DND-41 (cell line): ENCODE data around the gene PPP1R18.
A peak's percentile ranks its signal among the peaks of the same experiment; 100 is the strongest.

Experiments used
- ATAC-seq: fragments of 200-7000 bp; cut with Tn5 transposase; 3 replicates; pipeline ENCODE4 v1.9.1; 2021; ENCODE audit warnings: low read depth; ENCODE audit not compliant: insufficient read depth
- DNase-seq: peaks from one replicate; pipeline ENCODE4 v3.0.0-alpha.2; 2020
- H2AFZ ChIP-seq: 2 replicates; pipeline ENCODE4 v1.6.0; 2012; ENCODE audit warnings: low read depth, low read length
- H3K27ac ChIP-seq: 2 replicates; pipeline ENCODE4 v1.5.1; 2012; ENCODE audit warnings: low read length, inconsistent platforms
- H3K27me3 ChIP-seq: fragments of 200-600 bp; sonication (generic); 2 replicates; pipeline ENCODE4 v1.6.0; 2012; ENCODE audit warnings: low read length, mild to moderate bottlenecking, inconsistent platforms; ENCODE audit not compliant: insufficient read depth, poor library complexity
- H3K36me3 ChIP-seq: 2 replicates; pipeline ENCODE4 v1.5.1; 2012; ENCODE audit warnings: low read length, inconsistent platforms; ENCODE audit not compliant: insufficient read depth
- H3K4me1 ChIP-seq: 2 replicates; pipeline ENCODE4 v1.5.1; 2012; ENCODE audit warnings: mild to moderate bottlenecking, low read length; ENCODE audit not compliant: insufficient read depth
- H3K4me2 ChIP-seq: 2 replicates; pipeline ENCODE4 v1.6.0; 2012; ENCODE audit warnings: mild to moderate bottlenecking, moderate library complexity, low read length, inconsistent platforms; ENCODE audit not compliant: insufficient read depth
- H3K4me3 ChIP-seq, 2 experiments: fragments of 200-600 bp in 1 of 2; shearing (Covaris generic) in 1 of 2; 2 replicates each; pipeline ENCODE4 v1.5.1; 2012 to 2016; ENCODE audit warnings: inconsistent platforms in 2 of 2, low read length in 2 of 2, mild to moderate bottlenecking in 2 of 2, low read depth in 1 of 2, moderate library complexity in 1 of 2
- H3K79me2 ChIP-seq: 2 replicates; pipeline ENCODE4 v1.6.0; 2012; ENCODE audit warnings: low read length, inconsistent platforms; ENCODE audit not compliant: insufficient read depth
- H3K9ac ChIP-seq: 2 replicates; pipeline ENCODE4 v1.6.0; 2012; ENCODE audit warnings: low read depth, mild to moderate bottlenecking, inconsistent platforms, low read length, moderate library complexity
- H3K9me3 ChIP-seq: 2 replicates; pipeline ENCODE4 v1.5.1; 2012; ENCODE audit warnings: low read length, moderate library complexity, mild to moderate bottlenecking, inconsistent platforms; ENCODE audit not compliant: insufficient read depth, severe bottlenecking
- H4K20me1 ChIP-seq: 2 replicates; pipeline ENCODE4 v1.6.0; 2012; ENCODE audit warnings: low read length; ENCODE audit not compliant: insufficient read depth
- EZH2 ChIP-seq: IDR thresholded peaks from 3 replicates; pipeline ENCODE4 v1.6.1; 2012; ENCODE audit warnings: borderline replicate concordance, low read depth, mild to moderate bottlenecking, moderate library complexity, low read length, inconsistent platforms; ENCODE audit not compliant: severe bottlenecking
- TF ChIP-seq, protein P1 (sequence below): IDR thresholded peaks from 2 replicates; pipeline ENCODE4 v1.5.1; 2012; ENCODE audit warnings: borderline replicate concordance, low read length, moderate library complexity, mild to moderate bottlenecking; ENCODE audit not compliant: poor library complexity, severe bottlenecking; ENCODE audit errors: extremely low read depth

The PPP1R18 gene

DNA sequence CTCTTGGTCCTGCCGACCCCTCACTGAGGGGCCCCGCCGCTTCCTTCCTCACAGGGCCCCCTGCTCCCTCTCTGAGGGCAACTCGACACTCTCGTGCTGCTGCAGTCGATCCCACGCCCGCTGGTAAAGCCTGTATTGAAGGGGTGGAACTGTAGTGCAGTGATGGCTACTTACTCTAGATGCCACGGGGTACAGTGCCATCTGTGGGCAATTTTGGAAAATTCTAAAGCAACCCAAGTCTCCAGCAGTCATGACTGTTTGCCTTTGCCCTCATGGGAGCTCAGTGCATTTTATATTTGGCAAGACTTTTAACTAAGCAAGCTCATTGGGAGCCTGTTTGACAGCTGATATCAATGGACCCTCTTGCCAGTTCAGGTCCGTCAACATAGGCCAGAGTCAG, 46.0 kb downstream of the PPP1R18 start:
- no peak for TF ChIP-seq EZH2
- TF ChIP-seq, protein P1, sequence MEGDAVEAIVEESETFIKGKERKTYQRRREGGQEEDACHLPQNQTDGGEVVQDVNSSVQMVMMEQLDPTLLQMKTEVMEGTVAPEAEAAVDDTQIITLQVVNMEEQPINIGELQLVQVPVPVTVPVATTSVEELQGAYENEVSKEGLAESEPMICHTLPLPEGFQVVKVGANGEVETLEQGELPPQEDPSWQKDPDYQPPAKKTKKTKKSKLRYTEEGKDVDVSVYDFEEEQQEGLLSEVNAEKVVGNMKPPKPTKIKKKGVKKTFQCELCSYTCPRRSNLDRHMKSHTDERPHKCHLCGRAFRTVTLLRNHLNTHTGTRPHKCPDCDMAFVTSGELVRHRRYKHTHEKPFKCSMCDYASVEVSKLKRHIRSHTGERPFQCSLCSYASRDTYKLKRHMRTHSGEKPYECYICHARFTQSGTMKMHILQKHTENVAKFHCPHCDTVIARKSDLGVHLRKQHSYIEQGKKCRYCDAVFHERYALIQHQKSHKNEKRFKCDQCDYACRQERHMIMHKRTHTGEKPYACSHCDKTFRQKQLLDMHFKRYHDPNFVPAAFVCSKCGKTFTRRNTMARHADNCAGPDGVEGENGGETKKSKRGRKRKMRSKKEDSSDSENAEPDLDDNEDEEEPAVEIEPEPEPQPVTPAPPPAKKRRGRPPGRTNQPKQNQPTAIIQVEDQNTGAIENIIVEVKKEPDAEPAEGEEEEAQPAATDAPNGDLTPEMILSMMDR: no peak
- H3K36me3 ChIP-seq: peaks cover 67% of the 10 kb centered on the region
- ATAC-seq: no peak
- no peaks in the 10 kb centered on the region; the same call in 1 of the 2 replicates for H4K20me1 ChIP-seq
- no peak overlapping the region for H3K27ac ChIP-seq
- H3K27me3 ChIP-seq: no peaks in the 10 kb centered on the region
- no peak overlapping the region for H3K9ac ChIP-seq
- H3K4me1 ChIP-seq: no peaks in the 10 kb centered on the region
- no peak overlapping the region for H3K4me2 ChIP-seq
- no peak overlapping the region for H2AFZ ChIP-seq
- peaks cover 17% of the 10 kb centered on the region; the same call in 1 of the 2 replicates for H3K79me2 ChIP-seq
- no peak overlapping the region for H3K4me3 ChIP-seq
- no peaks in the 10 kb centered on the region for H3K9me3 ChIP-seq
- DNase-seq: no peak

GRCh38 chr6:30635834-30636233, 50.6 kb downstream of the PPP1R18 start:
- Histone ChIP-seq H3K27me3 (no peaks in the 10 kb centered on the region), H3K9me3 (no peaks in the 10 kb centered on the region), H3K9ac (no peak overlapping the region), H3K79me2 (no peaks in the 10 kb centered on the region), H3K4me1 (no peaks in the 10 kb centered on the region), H3K4me2 (no peak overlapping the region), H4K20me1 (no peaks in the 10 kb centered on the region), H3K36me3 (peaks cover 46% of the 10 kb centered on the region), H3K4me3 (no peak overlapping the region), H2AFZ (no peak overlapping the region), H3K27ac (no peak overlapping the region)
- DNase-seq (no peak), ATAC-seq (no peak)
- TF ChIP-seq, protein P1: no peak
- no peak for TF ChIP-seq EZH2

GRCh38 chr6:30626484-30627366, 59.7 kb downstream of the PPP1R18 start, which contains the start of gene ATAT1:
ATAT1 (plus strand) TSS chr6:30626874.
- DNase-seq: peak; percentile 91
- no peak for TF ChIP-seq EZH2
- TF ChIP-seq, protein P1: peak; percentile 73
- H3K4me2 ChIP-seq: peak within 1 kb of the TSS; percentile 79
- no peaks in the 10 kb centered on the region for H3K27me3 ChIP-seq
- 0 out of 2 replicates have a peak, but pooled peaks cover 2% of the 10 kb centered on the region for H4K20me1 ChIP-seq
- H3K9me3 ChIP-seq: no peaks in the 10 kb centered on the region
- peak within 1 kb of the TSS; percentile 90 for H2AFZ ChIP-seq
- peak within 1 kb of the TSS; percentile 82 for H3K27ac ChIP-seq
- peaks cover 74% of the 10 kb centered on the region for H3K36me3 ChIP-seq
- H3K9ac ChIP-seq: peak within 1 kb of the TSS; percentile 83
- H3K4me3 ChIP-seq: peak within 1 kb of the TSS; percentile 69 to 78
- H3K79me2 ChIP-seq: peaks cover 24% of the 10 kb centered on the region
- ATAC-seq: peak; percentile 97
- peaks cover 21% of the 10 kb centered on the region for H3K4me1 ChIP-seq
